ENCODE results near the gene IMMP1L. TPM values are rescaled to one million over a fixed set of nuclear protein-coding genes. Genes with fewer than 3 reads are reported as not detected.

The IMMP1L gene, protein sequence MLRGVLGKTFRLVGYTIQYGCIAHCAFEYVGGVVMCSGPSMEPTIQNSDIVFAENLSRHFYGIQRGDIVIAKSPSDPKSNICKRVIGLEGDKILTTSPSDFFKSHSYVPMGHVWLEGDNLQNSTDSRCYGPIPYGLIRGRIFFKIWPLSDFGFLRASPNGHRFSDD
- total RNA-seq (2021; ENCODE audit: unreplicated experiment): 21.1 TPM
- polyA plus RNA-seq (2012; ENCODE audit: insufficient read length): 16.3 TPM
- Bru-seq, nascent RNA: percentile 79 among the genes with signal in this experiment
- BruChase-seq, experiment 1, labeled RNA remaining after a 2-hour chase: percentile 65 among the genes with signal in this experiment
- BruChase-seq, experiment 2, labeled RNA remaining after a 6-hour chase: percentile 55 among the genes with signal in this experiment
- long read RNA-seq, partial matches to known transcripts: 0 of 10 reads
- long read RNA-seq, other reads (novel, unspliced or antisense): 7 of 10 reads

DNA sequence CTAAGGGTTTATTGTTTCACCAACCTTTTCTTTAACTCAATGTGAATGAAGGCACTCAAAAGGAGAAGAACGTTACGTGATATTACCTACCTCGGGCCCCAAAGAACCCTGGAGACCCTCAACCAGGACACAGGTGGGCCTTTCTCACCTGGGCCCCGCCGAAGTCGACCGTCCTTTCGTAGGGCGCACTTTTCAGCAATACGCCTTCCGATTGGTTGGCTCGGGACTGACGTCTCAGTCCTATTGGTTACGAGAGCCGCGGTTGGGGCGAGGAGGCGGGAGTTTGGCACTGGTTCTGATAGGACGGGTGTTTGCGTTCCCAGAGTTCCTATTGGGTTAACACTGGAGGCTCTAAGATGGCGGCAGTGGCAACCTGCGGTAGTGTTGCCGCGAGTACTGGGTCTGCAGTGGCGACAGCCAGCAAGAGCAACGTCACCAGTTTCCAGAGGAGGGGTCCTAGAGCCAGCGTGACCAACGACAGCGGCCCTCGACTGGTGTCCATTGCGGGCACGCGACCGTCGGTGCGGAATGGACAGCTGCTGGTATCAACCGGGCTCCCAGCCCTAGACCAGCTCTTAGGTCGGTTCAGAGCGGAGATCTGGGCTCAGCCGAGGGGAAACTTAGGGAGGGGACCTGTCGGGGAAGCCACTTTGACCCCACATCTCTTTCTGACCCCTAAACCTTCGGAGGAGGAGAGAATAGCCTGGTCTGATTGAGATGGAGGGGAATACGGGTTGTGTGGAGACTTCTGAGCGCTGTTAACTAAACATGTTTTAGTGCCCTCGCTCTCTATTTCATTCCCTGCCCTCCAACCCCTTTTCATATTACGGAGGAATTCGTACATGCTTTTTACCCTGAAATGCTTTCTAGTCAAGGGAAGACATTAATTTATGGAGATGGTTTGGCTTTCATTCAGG is at the start of gene IMMP1L, which contains the start of gene ELP4:
Gene IMMP1L (minus strand): TSS at position 194 of the 917 bp plus-strand sequence. CDS start 46,346 bp downstream, outside the sequence.
Gene ELP4 (plus strand): TSS at position 339 of the 917 bp plus-strand sequence. CDS start 18 bp downstream, at position 357.
- POLR2A ChIA-PET: no interaction called here
- BruUV-seq (replicated peaks): no TSS peak

DNA sequence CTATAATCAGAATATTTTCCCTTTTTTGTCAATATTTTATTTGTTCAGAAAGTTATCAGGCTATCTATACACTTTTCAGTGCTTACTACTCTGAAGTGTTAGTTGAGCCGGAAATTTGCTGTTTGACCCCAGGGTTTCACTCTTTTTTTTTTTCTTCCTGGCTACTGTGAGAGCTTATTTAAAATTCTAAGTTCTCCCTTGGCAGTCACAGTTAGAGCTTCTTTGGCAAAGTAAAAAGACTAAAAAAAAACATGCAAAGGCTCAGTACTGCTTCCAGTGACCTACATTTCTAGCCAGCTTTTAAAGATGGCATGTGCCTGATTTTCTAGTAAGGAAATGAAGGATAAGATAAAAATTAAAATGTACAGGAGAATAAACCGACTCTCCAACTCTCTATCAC is 48.6 kb upstream of the IMMP1L start:
- ATAC-seq: no peak
- H3K36me3 ChIP-seq (ENCODE audit: control insufficient read depth, insufficient read depth, low read length): no peaks in the 10 kb centered on the region
- CTCF ChIA-PET: no interaction called here
- H3K27ac ChIP-seq (ENCODE audit: low read length): no peak overlapping the region
- intact Hi-C loops (cut with micrococcal nuclease; ENCODE audit: unreplicated experiment): no loop called here
- no TSS peak for BruUV-seq (replicated peaks)
- H3K27me3 ChIP-seq (ENCODE audit: control insufficient read depth, insufficient read depth, low read length): no peaks in the 10 kb centered on the region
- no peak overlapping the region for H3K4me3 ChIP-seq (ENCODE audit: low read depth in 2 of 2, low read length in 2 of 2)
- no peaks in the 10 kb centered on the region for H3K4me1 ChIP-seq (ENCODE audit: control insufficient read depth, insufficient read depth, low read length)
- H3K9me3 ChIP-seq (ENCODE audit: control insufficient read depth, insufficient read depth, low read depth, low read length): no peaks in the 10 kb centered on the region
- TF ChIP-seq, protein P1, sequence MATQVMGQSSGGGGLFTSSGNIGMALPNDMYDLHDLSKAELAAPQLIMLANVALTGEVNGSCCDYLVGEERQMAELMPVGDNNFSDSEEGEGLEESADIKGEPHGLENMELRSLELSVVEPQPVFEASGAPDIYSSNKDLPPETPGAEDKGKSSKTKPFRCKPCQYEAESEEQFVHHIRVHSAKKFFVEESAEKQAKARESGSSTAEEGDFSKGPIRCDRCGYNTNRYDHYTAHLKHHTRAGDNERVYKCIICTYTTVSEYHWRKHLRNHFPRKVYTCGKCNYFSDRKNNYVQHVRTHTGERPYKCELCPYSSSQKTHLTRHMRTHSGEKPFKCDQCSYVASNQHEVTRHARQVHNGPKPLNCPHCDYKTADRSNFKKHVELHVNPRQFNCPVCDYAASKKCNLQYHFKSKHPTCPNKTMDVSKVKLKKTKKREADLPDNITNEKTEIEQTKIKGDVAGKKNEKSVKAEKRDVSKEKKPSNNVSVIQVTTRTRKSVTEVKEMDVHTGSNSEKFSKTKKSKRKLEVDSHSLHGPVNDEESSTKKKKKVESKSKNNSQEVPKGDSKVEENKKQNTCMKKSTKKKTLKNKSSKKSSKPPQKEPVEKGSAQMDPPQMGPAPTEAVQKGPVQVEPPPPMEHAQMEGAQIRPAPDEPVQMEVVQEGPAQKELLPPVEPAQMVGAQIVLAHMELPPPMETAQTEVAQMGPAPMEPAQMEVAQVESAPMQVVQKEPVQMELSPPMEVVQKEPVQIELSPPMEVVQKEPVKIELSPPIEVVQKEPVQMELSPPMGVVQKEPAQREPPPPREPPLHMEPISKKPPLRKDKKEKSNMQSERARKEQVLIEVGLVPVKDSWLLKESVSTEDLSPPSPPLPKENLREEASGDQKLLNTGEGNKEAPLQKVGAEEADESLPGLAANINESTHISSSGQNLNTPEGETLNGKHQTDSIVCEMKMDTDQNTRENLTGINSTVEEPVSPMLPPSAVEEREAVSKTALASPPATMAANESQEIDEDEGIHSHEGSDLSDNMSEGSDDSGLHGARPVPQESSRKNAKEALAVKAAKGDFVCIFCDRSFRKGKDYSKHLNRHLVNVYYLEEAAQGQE (IDR thresholded peaks at IDR 0.05; ENCODE audit: insufficient read depth in 1 of 2, low read depth in 2 of 2, low read length in 1 of 2): no peak
- no peak for TF ChIP-seq TCF7L2 (IDR thresholded peaks at IDR 0.05; ENCODE audit: low read depth, low read length)
- TF ChIP-seq POLR2AphosphoS5 (IDR thresholded peaks at IDR 0.05; ENCODE audit: low read depth, low read length): no peak
- no peak for TF ChIP-seq SIN3A (IDR thresholded peaks at IDR 0.05; ENCODE audit: borderline replicate concordance, insufficient read depth, low read depth, low read length)
- TF ChIP-seq, protein P2, sequence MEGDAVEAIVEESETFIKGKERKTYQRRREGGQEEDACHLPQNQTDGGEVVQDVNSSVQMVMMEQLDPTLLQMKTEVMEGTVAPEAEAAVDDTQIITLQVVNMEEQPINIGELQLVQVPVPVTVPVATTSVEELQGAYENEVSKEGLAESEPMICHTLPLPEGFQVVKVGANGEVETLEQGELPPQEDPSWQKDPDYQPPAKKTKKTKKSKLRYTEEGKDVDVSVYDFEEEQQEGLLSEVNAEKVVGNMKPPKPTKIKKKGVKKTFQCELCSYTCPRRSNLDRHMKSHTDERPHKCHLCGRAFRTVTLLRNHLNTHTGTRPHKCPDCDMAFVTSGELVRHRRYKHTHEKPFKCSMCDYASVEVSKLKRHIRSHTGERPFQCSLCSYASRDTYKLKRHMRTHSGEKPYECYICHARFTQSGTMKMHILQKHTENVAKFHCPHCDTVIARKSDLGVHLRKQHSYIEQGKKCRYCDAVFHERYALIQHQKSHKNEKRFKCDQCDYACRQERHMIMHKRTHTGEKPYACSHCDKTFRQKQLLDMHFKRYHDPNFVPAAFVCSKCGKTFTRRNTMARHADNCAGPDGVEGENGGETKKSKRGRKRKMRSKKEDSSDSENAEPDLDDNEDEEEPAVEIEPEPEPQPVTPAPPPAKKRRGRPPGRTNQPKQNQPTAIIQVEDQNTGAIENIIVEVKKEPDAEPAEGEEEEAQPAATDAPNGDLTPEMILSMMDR (IDR thresholded peaks at IDR 0.05): no peak
- POLR2A ChIA-PET: interaction anchor here (0.6 kb wide), 1 partner anchor 37 kb away, joined by 4 read pairs; no protein-coding TSS in a partner anchor
- in situ Hi-C loops (cut with HindIII; ENCODE audit: low pct_unique_long_range_greater_than_20kb, low sequenced_read_pairs): no loop called here
- no peak for DNase-seq (ENCODE audit: low read depth, low spot score)

More for the DNA sequence above, at the start of gene IMMP1L, which contains the start of gene ELP4:
- Histone ChIP-seq H3K4me3 (ENCODE audit: low read depth in 2 of 2, low read length in 2 of 2) (peak within 1 kb of the TSS; percentile 96 to 100), H3K4me1 (ENCODE audit: control insufficient read depth, insufficient read depth, low read length) (peaks cover 16% of the 10 kb centered on the region), H3K36me3 (ENCODE audit: control insufficient read depth, insufficient read depth, low read length) (peaks cover 4% of the 10 kb centered on the region; the same call in 1 of the 2 replicates), H3K9me3 (ENCODE audit: control insufficient read depth, insufficient read depth, low read depth, low read length) (no peaks in the 10 kb centered on the region), H3K27ac (ENCODE audit: low read length) (peak within 1 kb of the TSS; percentile 97), H3K27me3 (ENCODE audit: control insufficient read depth, insufficient read depth, low read length) (no peaks in the 10 kb centered on the region)
- intact Hi-C loops (cut with micrococcal nuclease; ENCODE audit: unreplicated experiment) (no loop called here), in situ Hi-C loops (cut with HindIII; ENCODE audit: low pct_unique_long_range_greater_than_20kb, low sequenced_read_pairs) (no loop called here)
- CTCF ChIA-PET: no interaction called here
- DNase-seq (ENCODE audit: low read depth, low spot score) (peak; percentile 88), ATAC-seq (peak; percentile 100)
- TF ChIP-seq SIN3A (IDR thresholded peaks at IDR 0.05; ENCODE audit: borderline replicate concordance, insufficient read depth, low read depth, low read length) (peak; percentile 10; the same call in 1 of the 2 replicates), TCF7L2 (IDR thresholded peaks at IDR 0.05; ENCODE audit: low read depth, low read length) (no peak), POLR2AphosphoS5 (IDR thresholded peaks at IDR 0.05; ENCODE audit: low read depth, low read length) (peak; percentile 60; the same call in 1 of the 2 replicates)
- TF ChIP-seq, protein P1 (IDR thresholded peaks at IDR 0.05; ENCODE audit: insufficient read depth in 1 of 2, low read depth in 2 of 2, low read length in 1 of 2): 0 out of 4 replicates have a peak, but pooled peaks of 1 of the 2 experiments have one; percentile 8
- TF ChIP-seq, protein P2 (IDR thresholded peaks at IDR 0.05): no peak

Measured in Panc1 (cell line).